COLO829 (cell line): ENCODE measurements around the gene EMX1.

Source experiments
- DNase-seq: peaks from one replicate; pipeline ENCODE4 v3.0.0; 2012; ENCODE audit warnings: low spot score

The EMX1 gene

GRCh38 chr2:72981536-72981935, 64.2 kb downstream of the EMX1 start:
- no peak for DNase-seq

GRCh38 chr2:72982219-72982618, 64.9 kb downstream of the EMX1 start:
- no peak for DNase-seq

GRCh38 chr2:72982781-72983499, 65.6 kb downstream of the EMX1 start:
- DNase-seq, result no peak

GRCh38 chr2:72983500-72984161, 66.3 kb downstream of the EMX1 start:
- no peak for DNase-seq

- DNase-seq, result no peak
These were observed 66.9 kb downstream of the EMX1 start for GRCh38 chr2:72984172-72984671.
